ENCODE measurements around the gene RBM20.
A peak's percentile ranks its signal among the peaks of the same experiment; 100 is the strongest.

The RBM20 gene

DNA sequence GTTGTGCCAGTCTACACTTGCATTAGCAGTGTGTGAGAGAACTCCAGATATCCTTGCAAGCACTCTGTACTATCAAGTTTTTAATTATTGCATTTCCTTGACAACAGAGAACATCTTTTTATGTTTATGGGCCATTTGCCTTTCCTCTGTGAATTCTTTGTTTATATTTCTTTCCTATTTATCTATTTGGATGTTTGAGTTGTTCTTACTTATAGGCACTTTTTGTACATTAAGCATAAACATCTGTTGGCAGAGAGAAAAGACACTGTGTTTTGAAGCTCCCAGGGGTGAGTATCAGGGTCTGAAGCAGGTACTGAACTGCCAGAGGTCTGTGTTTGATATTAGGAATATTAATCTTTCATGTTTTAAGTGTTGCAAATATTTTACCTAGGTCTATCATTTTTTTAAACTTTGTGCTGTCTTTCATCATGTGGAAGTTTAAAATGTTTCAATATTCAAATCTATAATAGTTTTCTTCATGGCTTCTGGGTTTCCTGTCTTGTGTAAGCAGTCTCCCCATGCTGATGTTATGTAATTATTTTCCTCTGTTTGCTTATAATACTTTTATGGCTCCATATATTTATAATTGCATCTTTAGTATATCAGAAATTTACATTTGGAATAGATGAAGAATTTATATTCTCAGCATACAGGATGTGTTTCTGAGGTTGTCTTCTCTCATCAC lies 209.9 kb downstream of the RBM20 start:
- Histone ChIP-seq H3K4me3 (no peak overlapping the region), H3K4me1 (peaks cover 49 to 84% (median 76%) of the 10 kb centered on the region in 10 experiments), H4K20me1 (no peaks in the 10 kb centered on the region), H3K4me2 (peak overlapping the region in 7 of 11 experiments; percentile 12 to 44 (median 35); a peak in 10 of 22 replicates), H3K27me3 (no peaks in the 10 kb centered on the region), H3K9ac (no peak overlapping the region), H3K27ac (peak overlapping the region in 5 of 11 experiments; percentile 10 to 57 (median 20); a peak in 3 of 22 replicates), H3K36me3 (no peaks in the 10 kb centered on the region), H3K9me3 (replicated peaks in 1 of 11) (peaks cover 0 to 8% (median 3%) of the 10 kb centered on the region in 11 experiments; a peak in 6 of 22 replicates)
- TF ChIP-seq Cebpa-rat (IDR thresholded peaks at IDR 0.05) = no peak

GRCh38 chr10:110857265-110858171 lies 213.4 kb downstream of the RBM20 start:
- peak in 9 of 11 experiments; percentile 50 to 99 (median 95); a peak in 17 of 22 replicates for TF ChIP-seq Cebpa-rat (IDR thresholded peaks at IDR 0.05)
- peak overlapping the region; percentile 89 to 97 (median 95); a peak in 21 of 22 replicates for H3K27ac ChIP-seq
- H4K20me1 ChIP-seq = no peaks in the 10 kb centered on the region
- H3K4me2 ChIP-seq = peak overlapping the region; percentile 69 to 95 (median 86)
- no peak overlapping the region for H3K4me3 ChIP-seq
- no peaks in the 10 kb centered on the region for H3K36me3 ChIP-seq
- H3K9ac ChIP-seq = peak overlapping the region in 9 of 11 experiments; percentile 74 to 80 (median 77); a peak in 17 of 22 replicates
- peaks cover 48 to 85% (median 78%) of the 10 kb centered on the region in 10 experiments for H3K4me1 ChIP-seq
- H3K27me3 ChIP-seq = no peaks in the 10 kb centered on the region
- peaks cover 0 to 8% (median 3%) of the 10 kb centered on the region in 11 experiments; a peak in 6 of 22 replicates for H3K9me3 ChIP-seq (replicated peaks in 1 of 11)

DNA sequence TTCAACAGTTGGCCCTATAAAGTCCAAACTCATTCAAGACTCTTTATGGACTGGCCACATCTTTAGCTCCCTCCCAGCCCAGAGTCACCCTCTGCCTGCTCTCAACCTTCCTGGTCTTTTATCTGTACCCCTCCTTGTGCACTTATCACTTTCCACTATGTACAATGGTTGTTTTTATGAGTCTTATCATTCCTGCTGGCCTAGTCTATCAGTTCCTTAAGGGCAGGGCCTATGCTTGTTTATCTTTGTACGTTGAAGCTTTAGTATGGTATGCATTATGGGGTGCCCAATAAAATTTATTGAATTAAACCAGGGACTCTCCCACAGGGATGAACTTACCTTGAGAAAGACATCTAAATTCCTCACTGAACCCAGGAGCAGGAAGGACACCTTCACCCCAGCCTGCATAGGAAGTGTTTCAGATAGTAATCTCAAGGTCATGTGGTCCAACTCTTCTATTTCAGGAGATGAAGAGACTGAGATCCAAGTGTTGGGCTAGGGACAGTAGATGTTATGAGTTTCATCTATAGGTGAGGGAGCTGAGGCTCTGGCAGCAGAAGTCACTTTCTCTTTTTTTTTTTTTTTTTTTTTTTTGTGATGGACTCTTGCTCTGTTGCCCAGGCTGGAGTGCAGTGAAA lies 214.3 kb downstream of the RBM20 start:
- H3K9ac ChIP-seq = peak overlapping the region; percentile 74 to 80 (median 77); a peak in 20 of 22 replicates
- no peaks in the 10 kb centered on the region for H3K27me3 ChIP-seq
- H4K20me1 ChIP-seq = no peaks in the 10 kb centered on the region
- peaks cover 0 to 8% (median 3%) of the 10 kb centered on the region in 11 experiments; a peak in 6 of 22 replicates for H3K9me3 ChIP-seq (replicated peaks in 1 of 11)
- no peaks in the 10 kb centered on the region for H3K36me3 ChIP-seq
- H3K4me2 ChIP-seq = peak overlapping the region; percentile 69 to 95 (median 86)
- peak overlapping the region; percentile 89 to 97 (median 95) for H3K27ac ChIP-seq
- H3K4me3 ChIP-seq = no peak overlapping the region
- peaks cover 57 to 85% (median 78%) of the 10 kb centered on the region in 10 experiments for H3K4me1 ChIP-seq
- no peak for TF ChIP-seq Cebpa-rat (IDR thresholded peaks at IDR 0.05)

DNA sequence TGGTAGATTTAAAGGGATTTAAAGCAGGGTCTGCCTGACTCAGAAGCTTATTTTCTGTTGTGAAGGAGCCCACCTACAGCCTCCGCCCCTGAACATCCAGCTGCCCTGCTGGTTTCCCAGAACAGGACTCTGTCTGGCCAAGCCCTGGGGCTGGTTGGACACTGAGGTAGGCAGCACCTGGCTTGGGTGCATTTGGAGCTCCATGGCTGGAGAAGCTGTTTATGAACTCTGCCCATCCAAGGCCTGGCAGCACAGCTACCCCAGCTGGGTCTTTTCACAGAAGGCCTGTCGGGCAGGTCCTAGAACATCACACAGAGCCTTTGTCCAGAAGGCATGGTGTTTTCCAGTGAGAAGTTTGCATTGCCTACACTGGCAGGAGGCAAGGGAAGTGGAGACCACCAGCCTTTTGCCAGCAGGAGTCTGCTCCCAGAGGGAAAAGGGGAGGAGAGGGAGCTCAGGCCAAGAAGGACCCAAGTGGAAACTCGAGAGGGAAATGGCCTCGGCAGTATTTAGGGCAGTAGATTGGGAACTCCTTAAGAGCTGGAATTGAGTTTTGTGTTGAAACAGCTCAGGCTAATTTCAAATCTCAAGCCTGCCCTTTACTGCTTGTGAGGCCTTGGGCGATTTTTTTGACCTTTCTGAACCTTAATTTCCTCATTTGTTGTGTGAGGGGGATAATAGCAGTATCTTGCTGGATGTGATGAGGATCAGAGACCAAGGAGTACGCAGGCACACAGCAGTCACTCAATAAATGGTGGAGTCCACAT lies 215.3 kb downstream of the RBM20 start:
- no peaks in the 10 kb centered on the region for H4K20me1 ChIP-seq
- no peaks in the 10 kb centered on the region for H3K36me3 ChIP-seq
- no peaks in the 10 kb centered on the region for H3K27me3 ChIP-seq
- no peak overlapping the region for H3K4me3 ChIP-seq
- peaks cover 67 to 85% (median 80%) of the 10 kb centered on the region in 10 experiments for H3K4me1 ChIP-seq
- no peak for TF ChIP-seq Cebpa-rat (IDR thresholded peaks at IDR 0.05)
- peaks cover 0 to 8% (median 3%) of the 10 kb centered on the region in 11 experiments; a peak in 6 of 22 replicates for H3K9me3 ChIP-seq (replicated peaks in 1 of 11)
- H3K27ac ChIP-seq = peak overlapping the region; percentile 89 to 97 (median 95)
- peak overlapping the region; percentile 69 to 95 (median 86) for H3K4me2 ChIP-seq
- H3K9ac ChIP-seq = peak overlapping the region; percentile 74 to 80 (median 77)

- no peak overlapping the region for H3K4me3 ChIP-seq
- peak overlapping the region; percentile 74 to 80 (median 77); a peak in 21 of 22 replicates for H3K9ac ChIP-seq
- no peaks in the 10 kb centered on the region for H4K20me1 ChIP-seq
- H3K36me3 ChIP-seq = no peaks in the 10 kb centered on the region
- no peaks in the 10 kb centered on the region for H3K27me3 ChIP-seq
- peak overlapping the region; percentile 89 to 97 (median 95) for H3K27ac ChIP-seq
- peaks cover 0 to 8% (median 3%) of the 10 kb centered on the region in 11 experiments; a peak in 6 of 22 replicates for H3K9me3 ChIP-seq (replicated peaks in 1 of 11)
- peaks cover 73 to 85% (median 81%) of the 10 kb centered on the region in 10 experiments for H3K4me1 ChIP-seq
- TF ChIP-seq Cebpa-rat (IDR thresholded peaks at IDR 0.05) = peak; percentile 51 to 99 (median 90); a peak in 19 of 22 replicates
- peak overlapping the region; percentile 69 to 95 (median 86) for H3K4me2 ChIP-seq
Measured at GRCh38 chr10:110859973-110860376, 215.8 kb downstream of the RBM20 start.

- Histone ChIP-seq H3K27me3 (no peaks in the 10 kb centered on the region), H4K20me1 (no peaks in the 10 kb centered on the region), H3K9me3 (replicated peaks in 1 of 11) (peaks cover 0 to 4% (median 3%) of the 10 kb centered on the region in 11 experiments; a peak in 5 of 22 replicates), H3K27ac (peak overlapping the region; percentile 89 to 97 (median 95)), H3K4me2 (peak overlapping the region; percentile 69 to 95 (median 86)), H3K9ac (peak overlapping the region; percentile 61 to 80 (median 74); a peak in 21 of 22 replicates), H3K36me3 (no peaks in the 10 kb centered on the region), H3K4me1 (peaks cover 80 to 88% (median 87%) of the 10 kb centered on the region in 10 experiments), H3K4me3 (no peak overlapping the region; a peak in 1 of 20 replicates)
- TF ChIP-seq Cebpa-rat (IDR thresholded peaks at IDR 0.05) = no peak
Measured at GRCh38 chr10:110860576-110861241, 216.6 kb downstream of the RBM20 start.

DNA sequence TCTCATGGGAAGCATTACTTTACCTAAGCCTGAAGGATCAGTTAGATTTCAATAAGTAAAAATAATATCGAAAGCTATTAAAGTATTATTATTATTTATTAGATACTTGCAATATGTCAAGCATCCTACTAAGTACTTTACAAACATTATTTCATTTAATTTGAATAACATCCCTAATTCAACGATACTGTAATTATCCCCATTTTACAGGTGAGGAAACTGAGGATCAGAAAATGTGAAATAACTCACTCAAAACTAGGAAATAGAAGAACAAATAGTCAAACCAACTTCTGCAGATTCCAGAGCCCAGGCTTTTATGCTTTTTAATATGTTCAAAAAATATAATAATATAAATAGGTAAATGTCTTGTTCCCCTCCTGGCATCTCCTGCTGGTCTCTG lies 217.3 kb downstream of the RBM20 start:
- H3K27me3 ChIP-seq = no peaks in the 10 kb centered on the region
- no peaks in the 10 kb centered on the region for H4K20me1 ChIP-seq
- no peaks in the 10 kb centered on the region for H3K9me3 ChIP-seq (replicated peaks in 1 of 11)
- peak overlapping the region; percentile 89 to 97 (median 95); a peak in 21 of 22 replicates for H3K27ac ChIP-seq
- H3K4me2 ChIP-seq = peak overlapping the region; percentile 69 to 95 (median 86)
- no peak for TF ChIP-seq Cebpa-rat (IDR thresholded peaks at IDR 0.05)
- no peaks in the 10 kb centered on the region for H3K36me3 ChIP-seq
- peaks cover 86 to 96% (median 94%) of the 10 kb centered on the region in 10 experiments for H3K4me1 ChIP-seq
- peak overlapping the region; percentile 61 to 80 (median 74); a peak in 18 of 22 replicates for H3K9ac ChIP-seq
- H3K4me3 ChIP-seq = no peak overlapping the region
